Measurements from ENCODE around the gene CKB.

DNA sequence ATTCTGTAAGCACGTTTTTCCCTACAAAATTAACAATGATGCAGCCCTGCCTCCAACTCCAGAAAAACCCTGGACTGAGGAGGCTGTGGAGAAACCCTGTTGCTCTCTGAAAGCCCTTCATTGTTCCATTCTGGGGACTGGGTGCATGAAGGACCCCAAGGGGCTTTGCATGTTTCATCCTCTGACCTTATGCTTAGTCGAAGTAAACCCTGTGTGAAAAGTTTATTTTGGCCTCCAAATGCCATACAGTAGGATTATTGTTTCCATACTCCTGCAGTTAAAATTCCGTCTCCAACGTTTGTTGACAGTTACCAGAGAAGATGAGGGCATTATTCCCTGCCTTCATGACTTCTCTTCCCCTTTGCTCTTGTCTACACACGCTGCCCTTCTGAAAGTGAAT, 46.0 kb downstream of the CKB start:
- TF ChIP-seq, protein P1, sequence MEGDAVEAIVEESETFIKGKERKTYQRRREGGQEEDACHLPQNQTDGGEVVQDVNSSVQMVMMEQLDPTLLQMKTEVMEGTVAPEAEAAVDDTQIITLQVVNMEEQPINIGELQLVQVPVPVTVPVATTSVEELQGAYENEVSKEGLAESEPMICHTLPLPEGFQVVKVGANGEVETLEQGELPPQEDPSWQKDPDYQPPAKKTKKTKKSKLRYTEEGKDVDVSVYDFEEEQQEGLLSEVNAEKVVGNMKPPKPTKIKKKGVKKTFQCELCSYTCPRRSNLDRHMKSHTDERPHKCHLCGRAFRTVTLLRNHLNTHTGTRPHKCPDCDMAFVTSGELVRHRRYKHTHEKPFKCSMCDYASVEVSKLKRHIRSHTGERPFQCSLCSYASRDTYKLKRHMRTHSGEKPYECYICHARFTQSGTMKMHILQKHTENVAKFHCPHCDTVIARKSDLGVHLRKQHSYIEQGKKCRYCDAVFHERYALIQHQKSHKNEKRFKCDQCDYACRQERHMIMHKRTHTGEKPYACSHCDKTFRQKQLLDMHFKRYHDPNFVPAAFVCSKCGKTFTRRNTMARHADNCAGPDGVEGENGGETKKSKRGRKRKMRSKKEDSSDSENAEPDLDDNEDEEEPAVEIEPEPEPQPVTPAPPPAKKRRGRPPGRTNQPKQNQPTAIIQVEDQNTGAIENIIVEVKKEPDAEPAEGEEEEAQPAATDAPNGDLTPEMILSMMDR (IDR thresholded peaks at IDR 0.05), result no peak
- TF ChIP-seq EP300 (IDR thresholded peaks at IDR 0.05), result no peak
- TF ChIP-seq POLR2A (IDR thresholded peaks at IDR 0.05), result no peak
